ENCODE measurements around the gene SERPINE1.
A peak's percentile ranks its signal among the peaks of the same experiment; 100 is the strongest.

The SERPINE1 gene

GRCh38 chr7:101172005-101172853 lies 45.3 kb downstream of the SERPINE1 start:
- no peak for TF ChIP-seq CTCF (IDR thresholded peaks at IDR 0.05; ENCODE audit: low read depth, low read length, missing control alignments)
- DNase-seq (ENCODE audit: low read depth) = no peak
- H3K4me3 ChIP-seq (ENCODE audit: low read depth, low read length) = no peak overlapping the region

- TF ChIP-seq CTCF (IDR thresholded peaks at IDR 0.05; ENCODE audit: low read depth, low read length, missing control alignments) = no peak
- no peak overlapping the region for H3K4me3 ChIP-seq (ENCODE audit: low read depth, low read length)
- DNase-seq (ENCODE audit: low read depth) = no peak
Measured at GRCh38 chr7:101172854-101173751, 46.2 kb downstream of the SERPINE1 start.

GRCh38 chr7:101173752-101174244 lies 46.9 kb downstream of the SERPINE1 start:
- no peak for TF ChIP-seq CTCF (IDR thresholded peaks at IDR 0.05; ENCODE audit: low read depth, low read length, missing control alignments)
- peak overlapping the region; percentile 18; the same call in 1 of the 2 replicates for H3K4me3 ChIP-seq (ENCODE audit: low read depth, low read length)
- peak; percentile 43 for DNase-seq (ENCODE audit: low read depth)

- no peak for DNase-seq (ENCODE audit: low read depth)
- no peak for TF ChIP-seq CTCF (IDR thresholded peaks at IDR 0.05; ENCODE audit: low read depth, low read length, missing control alignments)
- peak overlapping the region; percentile 18; the same call in 1 of the 2 replicates for H3K4me3 ChIP-seq (ENCODE audit: low read depth, low read length)
Measured at GRCh38 chr7:101174322-101174854, 47.5 kb downstream of the SERPINE1 start.

- no peak for TF ChIP-seq CTCF (IDR thresholded peaks at IDR 0.05; ENCODE audit: low read depth, low read length, missing control alignments)
- no peak overlapping the region for H3K4me3 ChIP-seq (ENCODE audit: low read depth, low read length)
- no peak for DNase-seq (ENCODE audit: low read depth)
Measured at GRCh38 chr7:101175664-101176063, 48.8 kb downstream of the SERPINE1 start.

GRCh38 chr7:101177644-101178043 lies 50.7 kb downstream of the SERPINE1 start:
- no peak overlapping the region for H3K4me3 ChIP-seq (ENCODE audit: low read depth, low read length)
- DNase-seq (ENCODE audit: low read depth) = no peak
- TF ChIP-seq CTCF (IDR thresholded peaks at IDR 0.05; ENCODE audit: low read depth, low read length, missing control alignments) = no peak

All from GM12864 (cell line).